ENCODE data around the gene DIPK1A. TPM values are rescaled to one million over a fixed set of nuclear protein-coding genes. Genes with fewer than 3 reads are reported as not detected.

DIPK1A gene
- total RNA-seq, 1 experiment from 2014 or later, result 1.0 TPM

DNA sequence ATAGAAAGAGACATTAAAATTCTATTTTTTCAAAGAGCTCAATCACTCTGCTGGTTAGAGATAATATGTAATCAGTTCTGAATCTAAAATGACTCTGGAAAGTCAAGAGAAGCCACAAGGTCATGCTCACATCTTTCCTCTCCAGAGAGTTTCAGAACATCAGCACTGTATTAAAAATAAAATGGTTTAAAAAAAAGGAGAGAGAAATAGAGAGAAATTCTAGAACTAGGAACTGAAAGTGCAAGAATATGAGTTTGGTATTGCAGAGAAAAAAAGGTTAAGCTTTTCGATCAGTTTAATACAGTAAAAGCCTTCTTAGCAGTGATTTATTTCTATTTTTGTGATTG lies 44.0 kb upstream of the DIPK1A start:
- POLR2A ChIA-PET (ENCODE audit: unreplicated experiment), result no interaction called here
- no peaks in the 10 kb centered on the region for H3K9me2 ChIP-seq (replicated peaks; ENCODE audit: low read length)
- H3K79me2 ChIP-seq (ENCODE audit: low read length), result no peaks in the 10 kb centered on the region
- H3K4me2 ChIP-seq (ENCODE audit: low read length), result no peak overlapping the region
- intact Hi-C loops (cut with micrococcal nuclease), result no loop called here
- H3K27ac ChIP-seq (ENCODE audit: low read length), result no peak overlapping the region
- H4K20me1 ChIP-seq (ENCODE audit: low read length), result no peaks in the 10 kb centered on the region
- no peak overlapping the region for H2AFZ ChIP-seq (ENCODE audit: low read length)
- no TSS peak for BruUV-seq (replicated peaks)
- no peaks in the 10 kb centered on the region for H3K27me3 ChIP-seq (ENCODE audit: low read length)
- no peaks in the 10 kb centered on the region for H3K36me3 ChIP-seq (ENCODE audit: low read depth, low read length)
- no peaks in the 10 kb centered on the region for H3K9me3 ChIP-seq (ENCODE audit: low read length)
- CTCF ChIA-PET, result no interaction called here
- peaks cover 6% of the 10 kb centered on the region for H3F3A ChIP-seq (ENCODE audit: low read length, unreplicated experiment)
- H3K4me3 ChIP-seq (ENCODE audit: low read length), result no peak overlapping the region
- no peak overlapping the region for H3K9ac ChIP-seq (ENCODE audit: low read length)
- peaks cover 25% of the 10 kb centered on the region for H3K4me1 ChIP-seq (ENCODE audit: insufficient read depth, low read length)
- DNase-seq (no peak), ATAC-seq (no peak)
- TF ChIP-seq EZH2phosphoT487 (IDR thresholded peaks at IDR 0.05; ENCODE audit: borderline replicate concordance, low read length) (no peak), EZH2 (IDR thresholded peaks at IDR 0.05; ENCODE audit: low read length, unreplicated experiment) (no peak)

GRCh38 chr1:93004566-93005251 lies 43.4 kb upstream of the DIPK1A start:
- no peaks in the 10 kb centered on the region for H3K27me3 ChIP-seq (ENCODE audit: low read length)
- DNase-seq (no peak), ATAC-seq (no peak)
- no peaks in the 10 kb centered on the region for H4K20me1 ChIP-seq (ENCODE audit: low read length)
- no peak overlapping the region for H3K27ac ChIP-seq (ENCODE audit: low read length)
- no peak overlapping the region for H3K4me2 ChIP-seq (ENCODE audit: low read length)
- CTCF ChIA-PET, result no interaction called here
- POLR2A ChIA-PET (ENCODE audit: unreplicated experiment), result no interaction called here
- no TSS peak for BruUV-seq (replicated peaks)
- intact Hi-C loops (cut with micrococcal nuclease), result no loop called here
- H3K4me3 ChIP-seq (ENCODE audit: low read length), result no peak overlapping the region
- H3F3A ChIP-seq (ENCODE audit: low read length, unreplicated experiment), result peaks cover 6% of the 10 kb centered on the region
- peaks cover 30% of the 10 kb centered on the region for H3K4me1 ChIP-seq (ENCODE audit: insufficient read depth, low read length)
- H2AFZ ChIP-seq (ENCODE audit: low read length), result no peak overlapping the region
- H3K36me3 ChIP-seq (ENCODE audit: low read depth, low read length), result no peaks in the 10 kb centered on the region
- no peaks in the 10 kb centered on the region for H3K79me2 ChIP-seq (ENCODE audit: low read length)
- TF ChIP-seq EZH2phosphoT487 (IDR thresholded peaks at IDR 0.05; ENCODE audit: borderline replicate concordance, low read length) (no peak), EZH2 (IDR thresholded peaks at IDR 0.05; ENCODE audit: low read length, unreplicated experiment) (no peak)
- TF ChIP-seq, protein P1, sequence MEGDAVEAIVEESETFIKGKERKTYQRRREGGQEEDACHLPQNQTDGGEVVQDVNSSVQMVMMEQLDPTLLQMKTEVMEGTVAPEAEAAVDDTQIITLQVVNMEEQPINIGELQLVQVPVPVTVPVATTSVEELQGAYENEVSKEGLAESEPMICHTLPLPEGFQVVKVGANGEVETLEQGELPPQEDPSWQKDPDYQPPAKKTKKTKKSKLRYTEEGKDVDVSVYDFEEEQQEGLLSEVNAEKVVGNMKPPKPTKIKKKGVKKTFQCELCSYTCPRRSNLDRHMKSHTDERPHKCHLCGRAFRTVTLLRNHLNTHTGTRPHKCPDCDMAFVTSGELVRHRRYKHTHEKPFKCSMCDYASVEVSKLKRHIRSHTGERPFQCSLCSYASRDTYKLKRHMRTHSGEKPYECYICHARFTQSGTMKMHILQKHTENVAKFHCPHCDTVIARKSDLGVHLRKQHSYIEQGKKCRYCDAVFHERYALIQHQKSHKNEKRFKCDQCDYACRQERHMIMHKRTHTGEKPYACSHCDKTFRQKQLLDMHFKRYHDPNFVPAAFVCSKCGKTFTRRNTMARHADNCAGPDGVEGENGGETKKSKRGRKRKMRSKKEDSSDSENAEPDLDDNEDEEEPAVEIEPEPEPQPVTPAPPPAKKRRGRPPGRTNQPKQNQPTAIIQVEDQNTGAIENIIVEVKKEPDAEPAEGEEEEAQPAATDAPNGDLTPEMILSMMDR (conservative IDR thresholded peaks at IDR 0.05; ENCODE audit: low read depth, low read length), result no peak
- H3K9me3 ChIP-seq (ENCODE audit: low read length), result no peaks in the 10 kb centered on the region
- H3K9me2 ChIP-seq (replicated peaks; ENCODE audit: low read length), result no peaks in the 10 kb centered on the region
- no peak overlapping the region for H3K9ac ChIP-seq (ENCODE audit: low read length)

DNA sequence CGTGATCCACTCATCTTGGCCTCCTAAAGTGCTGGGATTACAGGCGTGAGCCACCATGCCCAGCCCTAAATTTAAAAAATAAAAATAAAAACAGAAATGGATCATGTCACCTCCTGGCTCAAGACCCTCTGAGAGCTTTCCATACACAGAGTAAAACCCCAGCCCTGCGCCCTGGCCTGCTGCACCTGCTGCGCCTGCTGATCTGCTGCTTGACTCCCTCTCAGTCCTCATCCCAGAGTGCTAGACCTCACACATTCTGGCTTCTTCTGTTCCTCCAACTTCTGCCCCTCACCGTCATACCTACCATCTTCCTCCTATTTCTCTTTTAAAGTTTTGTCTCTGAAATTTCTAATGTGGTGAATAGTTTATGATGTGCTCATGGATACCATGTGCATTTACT lies 42.7 kb upstream of the DIPK1A start:
- TF ChIP-seq EZH2 (IDR thresholded peaks at IDR 0.05; ENCODE audit: low read length, unreplicated experiment) (no peak), EZH2phosphoT487 (IDR thresholded peaks at IDR 0.05; ENCODE audit: borderline replicate concordance, low read length) (no peak)
- TF ChIP-seq, protein P1 (conservative IDR thresholded peaks at IDR 0.05; ENCODE audit: low read depth, low read length), result no peak
- DNase-seq (no peak), ATAC-seq (no peak)
- no peaks in the 10 kb centered on the region for H3K36me3 ChIP-seq (ENCODE audit: low read depth, low read length)
- POLR2A ChIA-PET (ENCODE audit: unreplicated experiment), result no interaction called here
- H3K9me2 ChIP-seq (replicated peaks; ENCODE audit: low read length), result no peaks in the 10 kb centered on the region
- no peaks in the 10 kb centered on the region for H4K20me1 ChIP-seq (ENCODE audit: low read length)
- no peak overlapping the region for H3K4me3 ChIP-seq (ENCODE audit: low read length)
- no peaks in the 10 kb centered on the region for H3K27me3 ChIP-seq (ENCODE audit: low read length)
- CTCF ChIA-PET, result no interaction called here
- no TSS peak for BruUV-seq (replicated peaks)
- peaks cover 33% of the 10 kb centered on the region for H3K4me1 ChIP-seq (ENCODE audit: insufficient read depth, low read length)
- intact Hi-C loops (cut with micrococcal nuclease), result no loop called here
- no peak overlapping the region for H3K4me2 ChIP-seq (ENCODE audit: low read length)
- H3K27ac ChIP-seq (ENCODE audit: low read length), result no peak overlapping the region
- H3K79me2 ChIP-seq (ENCODE audit: low read length), result no peaks in the 10 kb centered on the region
- H3K9me3 ChIP-seq (ENCODE audit: low read length), result no peaks in the 10 kb centered on the region
- no peak overlapping the region for H2AFZ ChIP-seq (ENCODE audit: low read length)
- H3K9ac ChIP-seq (ENCODE audit: low read length), result no peak overlapping the region
- peaks cover 6% of the 10 kb centered on the region for H3F3A ChIP-seq (ENCODE audit: low read length, unreplicated experiment)
